Measurements from ENCODE around the gene SLC38A8.

SLC38A8 gene

GRCh38 chr16:84068041-84068440 lies 25.4 kb upstream of the SLC38A8 start:
- no peak for DNase-seq

GRCh38 chr16:84067640-84068039 lies 25.0 kb upstream of the SLC38A8 start:
- no peak for DNase-seq

GRCh38 chr16:84065536-84066132 lies 23.0 kb upstream of the SLC38A8 start:
- no peak for DNase-seq

GRCh38 chr16:84063980-84064379 lies 21.4 kb upstream of the SLC38A8 start:
- no peak for DNase-seq

- DNase-seq: peak; percentile 85
These were observed 20.4 kb upstream of the SLC38A8 start for GRCh38 chr16:84062734-84063640.

- no peak for DNase-seq
These were observed 18.7 kb upstream of the SLC38A8 start for GRCh38 chr16:84061236-84061819.

- DNase-seq: no peak
These were observed 17.6 kb upstream of the SLC38A8 start for GRCh38 chr16:84059946-84060901.

- no peak for DNase-seq
These were observed 16.5 kb upstream of the SLC38A8 start for GRCh38 chr16:84059111-84059510.

GRCh38 chr16:84058664-84059063 lies 16.1 kb upstream of the SLC38A8 start:
- no peak for DNase-seq

- no peak for DNase-seq
These were observed 15.6 kb upstream of the SLC38A8 start for GRCh38 chr16:84058211-84058610.

GRCh38 chr16:84056933-84057332 lies 14.3 kb upstream of the SLC38A8 start:
- no peak for DNase-seq

GRCh38 chr16:84055801-84056634 lies 13.4 kb upstream of the SLC38A8 start:
- no peak for DNase-seq

GRCh38 chr16:84055366-84055765 lies 12.8 kb upstream of the SLC38A8 start:
- no peak for DNase-seq

GRCh38 chr16:84054916-84055315 lies 12.3 kb upstream of the SLC38A8 start:
- DNase-seq: no peak

- DNase-seq: no peak
These were observed 11.7 kb upstream of the SLC38A8 start for GRCh38 chr16:84054271-84054670.

- no peak for DNase-seq
These were observed 10.6 kb upstream of the SLC38A8 start for GRCh38 chr16:84053237-84053636.

GRCh38 chr16:84052071-84052622 lies 9.6 kb upstream of the SLC38A8 start:
- no peak for DNase-seq

GRCh38 chr16:84050316-84050715 lies 7.7 kb upstream of the SLC38A8 start:
- no peak for DNase-seq

- DNase-seq: no peak
These were observed 6.9 kb upstream of the SLC38A8 start for GRCh38 chr16:84049403-84050060.

- no peak for DNase-seq
These were observed 6.3 kb upstream of the SLC38A8 start for GRCh38 chr16:84048871-84049270.

GRCh38 chr16:84048270-84048669 lies 5.7 kb upstream of the SLC38A8 start:
- no peak for DNase-seq

Measured in activated CD8-positive, alpha-beta memory T cell treated with anti-CD3 and anti-CD28 coated beads for 24 hours (primary cell).